Lung (tissue), 12 donors: Measurements from ENCODE around the gene CARD11. TPM values are rescaled to one million over a fixed set of nuclear protein-coding genes. Genes with fewer than 3 reads are reported as not detected.
"Not testable (repeated sequence)": the region's sequence is repeated elsewhere in the genome, so short reads cannot be mapped to it uniquely, and the experiment has no call there.

Experiments
- ATAC-seq: fragments of 200-7000 bp; cut with Tn5 transposase; one replicate; pipeline ENCODE4 v1.9.1; 2020; ENCODE audit warnings: moderate number of reproducible peaks; ENCODE audit not compliant: insufficient read depth, low FRiP score
- DNase-seq, 3 donors: peaks; one replicate each; pipeline ENCODE4 v3.0.0-alpha.2; 2013 to 2017
- H3K27ac ChIP-seq, 2 donors: one replicate each; pipeline ENCODE4 v1.5.1; 2013; ENCODE audit warnings: mild to moderate bottlenecking in 2 of 2, moderate library complexity in 2 of 2, control low read depth in 1 of 2, inconsistent platforms in 1 of 2, low read depth in 1 of 2, low read length in 1 of 2
- H3K27me3 ChIP-seq, 3 donors: one replicate each; pipeline ENCODE4 v1.5.1; 2013; ENCODE audit warnings: low read length in 2 of 3; ENCODE audit not compliant: control insufficient read depth in 3 of 3, insufficient read depth in 3 of 3
- H3K36me3 ChIP-seq, 4 donors: one replicate each; pipeline ENCODE4 v1.5.1; 2013; ENCODE audit warnings: low read length in 4 of 4, mild to moderate bottlenecking in 1 of 4, moderate library complexity in 1 of 4; ENCODE audit not compliant: control insufficient read depth in 4 of 4, insufficient read depth in 4 of 4
- H3K4me1 ChIP-seq, 5 donors: one replicate each; pipeline ENCODE4 v1.5.1; 2013; ENCODE audit warnings: low read length in 5 of 5, mild to moderate bottlenecking in 2 of 5, moderate library complexity in 1 of 5; ENCODE audit not compliant: control insufficient read depth in 5 of 5, insufficient read depth in 5 of 5
- H3K4me3 ChIP-seq: one replicate; pipeline ENCODE4 v1.5.1; 2013; ENCODE audit warnings: mild to moderate bottlenecking, control low read depth, moderate library complexity
- H3K9ac ChIP-seq, 2 donors: one replicate each; pipeline ENCODE4 v1.5.1; 2013; ENCODE audit warnings: low read length in 2 of 2, control low read depth in 1 of 2; ENCODE audit not compliant: insufficient read depth in 1 of 2
- H3K9me3 ChIP-seq, 4 donors: one replicate each; pipeline ENCODE4 v1.5.1; 2013; ENCODE audit warnings: low read length in 3 of 4, mild to moderate bottlenecking in 1 of 4, moderate library complexity in 1 of 4; ENCODE audit not compliant: control insufficient read depth in 4 of 4, insufficient read depth in 3 of 4
- CTCF ChIP-seq: IDR thresholded peaks from 2 replicates; pipeline ENCODE4 v1.5.1; 2012; ENCODE audit warnings: mild to moderate bottlenecking; ENCODE audit errors: control extremely low read depth, extremely low read depth
- WGBS, 2 donors: extraction: QIAGEN DNeasy Blood & Tissue Kit; methylation state at CpG; one replicate each; pipeline ENCODE4 v1.1.7; 2013; 5-methylcytosine and 5-hydroxymethylcytosine counted together
- polyA plus RNA-seq, 2 donors: library from polyadenylated mRNA; stranded (reverse); fragments of 200-250 nt; gene quantifications; one replicate each; pipeline ENCODE4 v1.2.1, GENCODE V29; 2013
- total RNA-seq, 2 donors: library from RNA; depleted of rRNA in 1 of 2; stranded (reverse); fragments of >200 nt in 1 of 2; gene quantifications; one replicate each; pipeline ENCODE4 v1.2.1, GENCODE V29; 2014 to 2021
- donor health status: control.
- donor health status: control.
- donor health status: Bipolar disorder and iron deficiency.
- donor health status: healthy.
- donor health status: DM: yes; HTN: yes; CAD: no.

CARD11 gene
- total and polyA plus RNA-seq, 4 donors = 1.5 to 4.3 (median 3.7) TPM

DNA sequence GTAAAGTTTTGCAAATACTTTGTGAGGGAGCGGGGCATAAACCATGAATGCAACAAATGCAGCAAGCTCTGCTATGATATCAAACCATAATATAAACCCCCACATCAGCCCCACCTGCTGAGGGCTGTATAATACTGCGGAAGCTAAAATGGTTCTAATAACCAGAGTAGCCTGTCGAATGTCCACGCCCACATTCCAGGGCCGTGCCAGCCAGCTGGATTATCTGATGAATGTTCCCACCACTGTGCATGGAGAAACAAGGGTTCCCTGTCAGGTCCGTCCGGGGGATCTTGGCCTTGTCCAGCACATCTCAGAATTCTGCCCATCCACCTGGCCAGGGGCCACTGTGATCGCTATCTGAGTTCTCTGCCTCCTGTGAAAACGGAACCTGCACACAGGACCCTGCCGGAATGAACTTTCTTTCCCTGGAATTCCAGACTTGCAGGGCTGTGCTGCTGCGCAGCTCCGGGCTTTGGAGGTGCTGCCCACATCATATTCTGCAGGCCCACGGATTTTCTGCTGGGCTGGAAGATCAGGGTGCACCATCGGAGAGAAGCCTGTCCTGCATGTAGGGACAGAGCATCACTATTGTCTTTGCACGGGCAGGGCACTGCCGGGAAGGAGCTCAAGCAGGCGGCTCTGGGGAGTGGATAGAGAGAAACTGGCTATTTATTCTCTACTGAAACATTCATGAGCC, 122.6 kb downstream of the CARD11 start:
- Histone ChIP-seq H3K27me3 (peaks cover 0 to 4% (median 0%) of the 10 kb centered on the region in 3 donors), H3K9ac (no peak overlapping the region), H3K27ac (no peak overlapping the region), H3K4me1 (no peaks in the 10 kb centered on the region), H3K36me3 (no peaks in the 10 kb centered on the region), H3K4me3 (no peak overlapping the region), H3K9me3 (no peaks in the 10 kb centered on the region)
- 68 to 83% methylated on average over 17 of the region's 17 CpGs for WGBS, 2 donors
- no peak for ATAC-seq
- TF ChIP-seq CTCF = no peak
- no peak for DNase-seq

DNA sequence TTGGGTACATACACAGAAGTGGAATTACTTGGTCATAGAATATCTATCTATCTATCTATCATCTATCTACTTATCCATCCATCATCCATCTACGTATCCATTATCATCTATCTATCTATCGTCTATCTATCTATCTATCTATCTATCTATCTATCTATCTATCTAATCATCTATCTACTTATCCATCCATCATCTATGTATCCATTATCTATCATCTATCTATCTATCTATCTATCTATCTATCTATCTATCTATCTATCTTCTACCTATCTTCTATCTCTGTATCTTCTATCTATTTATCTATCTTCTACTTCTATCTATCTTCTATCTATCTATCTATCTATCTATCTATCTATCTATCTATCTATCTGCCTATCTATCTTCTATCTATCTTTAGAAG, 123.2 kb downstream of the CARD11 start:
- WGBS, 2 donors = 66 to 97% methylated on average over 2 of the region's 2 CpGs
- not testable (repeated sequence) for DNase-seq, H3K36me3 ChIP-seq, H3K27me3 ChIP-seq, ATAC-seq, H3K4me1 ChIP-seq, H3K4me3 ChIP-seq, H3K9ac ChIP-seq, H3K27ac ChIP-seq, H3K9me3 ChIP-seq

DNA sequence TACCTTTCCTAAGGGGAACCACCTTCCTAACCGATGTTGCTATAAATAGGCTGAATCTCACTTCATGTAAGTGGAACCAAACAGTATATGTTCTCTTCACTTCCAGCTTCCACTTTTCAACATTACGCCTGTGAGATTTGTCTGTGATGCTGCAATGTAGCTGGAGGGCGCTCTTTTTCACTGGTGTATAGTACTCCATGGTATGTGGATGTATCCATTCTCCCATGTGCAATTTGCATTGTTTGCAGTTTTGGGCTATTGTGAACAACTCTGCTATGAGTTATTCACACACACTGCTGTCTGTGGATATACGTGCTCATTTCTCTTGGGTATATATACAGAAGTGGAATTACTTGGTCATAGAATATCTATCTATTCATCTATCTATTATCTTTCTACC, 123.6 kb downstream of the CARD11 start:
- TF ChIP-seq CTCF = no peak
- ATAC-seq = no peak
- WGBS, 2 donors = 95% methylated on average over 4 of the region's 4 CpGs
- no peak overlapping the region for H3K27ac ChIP-seq
- H3K4me3 ChIP-seq = no peak overlapping the region
- no peak overlapping the region for H3K9ac ChIP-seq
- no peaks in the 10 kb centered on the region for H3K4me1 ChIP-seq
- H3K9me3 ChIP-seq = no peaks in the 10 kb centered on the region
- peaks cover 0 to 4% (median 0%) of the 10 kb centered on the region in 3 donors for H3K27me3 ChIP-seq
- DNase-seq = no peak
- no peaks in the 10 kb centered on the region for H3K36me3 ChIP-seq

DNA sequence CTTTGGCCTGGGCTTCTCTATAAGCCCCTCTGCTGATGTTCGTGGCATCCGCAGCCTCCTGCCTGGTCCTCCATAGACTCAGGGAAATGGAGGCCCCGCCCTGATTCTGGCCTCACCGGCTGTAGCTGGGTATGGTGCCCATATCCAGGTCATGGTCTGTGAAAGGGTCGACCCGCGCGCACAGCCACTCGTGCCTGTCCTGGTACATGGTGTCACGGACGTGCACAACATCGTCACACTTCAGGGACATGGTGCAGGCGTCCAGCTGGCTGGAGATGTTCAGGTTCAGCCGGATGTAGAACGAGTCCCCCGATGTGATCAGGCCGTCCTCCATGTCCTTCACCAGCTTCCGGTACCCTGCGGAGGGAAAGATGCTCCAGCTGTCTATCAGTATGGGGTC, 124.4 kb downstream of the CARD11 start:
- TF ChIP-seq CTCF = no peak
- no peaks in the 10 kb centered on the region for H3K36me3 ChIP-seq
- WGBS, 2 donors = 94 to 97% methylated on average over 19 of the region's 19 CpGs

More for the DNA sequence above, 124.4 kb downstream of the CARD11 start:
- ATAC-seq (no peak), DNase-seq (no peak)
- Histone ChIP-seq H3K9me3 (no peaks in the 10 kb centered on the region), H3K9ac (no peak overlapping the region), H3K27ac (no peak overlapping the region), H3K4me1 (no peaks in the 10 kb centered on the region), H3K4me3 (no peak overlapping the region), H3K27me3 (peaks cover 0 to 4% (median 0%) of the 10 kb centered on the region in 3 donors)
